ENCODE measurements around the gene UPK1B. TPM values are rescaled to one million over a fixed set of nuclear protein-coding genes. Genes with fewer than 3 reads are reported as not detected.

Gene UPK1B
- total and polyA plus RNA-seq, 9 of the 15 experiments (the other 6 are each of a cell fraction or from before 2014, with no cell fraction given) = 0.22 to 1.2 (median 0.51) TPM

GRCh38 chr3:119147494-119147893 lies 25.9 kb upstream of the UPK1B start (continued):
- TF ChIP-seq REST (IDR thresholded peaks at IDR 0.05; ENCODE audit: borderline replicate concordance) (no peak), REST (CRISPR knock-in tag; IDR thresholded peaks at IDR 0.05; ENCODE audit: low read depth) (no peak), ZNF318 (IDR thresholded peaks at IDR 0.05; ENCODE audit: borderline replicate concordance in 1 of 2, low read depth in 1 of 2) (no peak), ZBTB17 (CRISPR knock-in tag; IDR thresholded peaks at IDR 0.05) (no peak), CREB3L1 (IDR thresholded peaks at IDR 0.05; ENCODE audit: borderline replicate concordance, low read depth) (no peak), ESRRA (IDR thresholded peaks at IDR 0.05; ENCODE audit: borderline replicate concordance, low read depth) (no peak), MTA3 (IDR thresholded peaks at IDR 0.05; ENCODE audit: borderline replicate concordance) (no peak)
